NCI-H1694 treated with DMSO at 0.1 percent for 48 hours (cell line): ENCODE measurements around the gene ZNF652.
"Not testable (repeated sequence)": the region's sequence is repeated elsewhere in the genome, so short reads cannot be mapped to it uniquely, and the experiment has no call there.

ENCODE experiments used
- DNase-seq: peaks from one replicate; lab custom pipeline; 2025; lab: John Stamatoyannopoulos, UW

The ZNF652 gene

GRCh38 chr17:49361902-49362722, at the start of gene ZNF652:
Gene ZNF652 (minus strand): TSS chr17:49362250. CDS start chr17:49317725, 44,525 bp downstream.
- peak; percentile 72 for DNase-seq

DNA sequence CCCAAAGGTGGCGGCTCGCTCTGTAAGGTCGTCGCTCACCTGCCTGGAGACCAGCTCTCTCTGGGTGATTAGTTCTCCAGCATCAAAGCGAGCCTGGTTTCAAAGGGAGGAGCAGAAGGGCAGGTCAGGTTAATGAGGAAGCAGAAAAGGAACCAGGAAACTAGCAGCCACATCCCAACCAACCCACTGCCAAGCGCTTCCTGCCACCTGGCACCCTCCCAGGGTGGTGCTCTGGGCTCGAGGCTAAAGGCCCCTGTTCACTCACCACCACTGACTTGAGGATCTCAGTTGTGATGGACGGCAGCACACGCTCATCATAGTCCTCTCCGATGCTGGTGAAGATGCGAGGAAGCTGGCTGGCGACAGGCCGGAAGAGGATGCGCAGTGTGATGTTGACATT, 47.0 kb upstream of the ZNF652 start:
- no peak for DNase-seq

DNA sequence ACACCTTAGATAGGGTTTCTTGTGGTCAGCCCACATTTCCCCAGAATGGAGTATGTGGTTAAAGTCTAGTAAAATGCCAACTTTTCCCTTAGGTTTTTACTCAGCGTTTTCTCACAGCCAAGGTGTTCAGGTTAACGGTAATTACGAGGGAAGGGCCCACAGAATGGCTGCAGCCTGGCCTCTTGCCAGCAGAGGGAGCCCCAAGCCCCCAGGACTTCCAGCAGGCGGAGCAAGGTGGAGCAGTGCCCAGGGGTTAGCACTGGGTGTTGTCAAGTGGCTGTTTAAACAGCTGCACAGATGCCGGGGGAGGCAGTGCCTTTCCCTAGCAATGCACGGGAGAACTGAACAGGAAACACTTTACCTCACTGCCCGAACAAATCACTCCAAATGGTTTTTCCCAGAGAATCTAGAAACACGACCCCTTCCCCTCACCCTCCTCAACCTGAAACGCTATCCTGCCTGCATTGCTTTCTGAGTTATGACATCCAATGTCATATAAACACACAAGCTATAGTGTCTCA, 46.0 kb upstream of the ZNF652 start:
- DNase-seq: peak; percentile 51

- no peak for DNase-seq
Observed at GRCh38 chr17:49407086-49407485, 45.0 kb upstream of the ZNF652 start.

- DNase-seq: no peak
Observed at GRCh38 chr17:49406421-49407061, 44.5 kb upstream of the ZNF652 start.

- no peak for DNase-seq
Observed at GRCh38 chr17:49404906-49405305, 42.9 kb upstream of the ZNF652 start.

DNA sequence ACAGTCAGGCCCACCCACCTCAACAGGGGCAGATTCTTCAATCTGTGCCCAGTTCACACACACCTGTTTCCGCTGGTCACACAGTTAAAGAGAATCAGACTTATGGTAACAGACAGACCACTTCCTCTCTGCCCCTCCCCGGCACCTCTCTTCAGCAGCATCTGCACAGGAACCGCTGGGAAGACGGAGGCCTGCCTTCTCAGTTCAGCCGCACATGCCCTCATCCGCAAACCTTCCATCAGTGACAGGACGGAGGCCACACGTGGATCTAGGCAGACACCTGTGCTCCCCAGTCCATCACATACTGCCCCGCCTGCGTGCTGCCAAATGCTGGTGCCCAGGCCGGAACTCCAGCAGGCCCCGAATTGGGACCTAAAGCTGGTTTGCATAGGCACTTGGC, 42.3 kb upstream of the ZNF652 start:
- DNase-seq: no peak

- no peak for DNase-seq
Observed at GRCh38 chr17:49403514-49404289, 41.7 kb upstream of the ZNF652 start.

DNA sequence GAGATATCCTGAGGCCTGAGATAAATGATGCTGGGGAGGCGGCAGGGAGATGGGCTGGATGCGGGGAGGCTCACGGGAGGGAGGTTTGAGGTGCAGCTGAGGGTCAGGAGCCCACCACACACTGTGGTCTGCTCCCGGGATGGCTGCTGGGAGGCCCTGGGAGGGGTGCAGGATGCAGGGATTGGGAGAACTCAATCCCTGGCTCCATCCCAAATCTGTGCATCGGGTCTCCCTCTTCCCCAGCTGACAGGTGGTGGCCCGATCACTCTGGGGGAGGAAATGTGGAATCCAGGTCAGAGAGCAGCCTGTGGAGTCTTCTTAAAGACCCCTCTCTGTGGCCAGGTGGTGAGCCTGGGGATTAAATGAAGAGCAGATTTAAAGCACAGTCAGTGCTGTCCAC, 40.7 kb upstream of the ZNF652 start:
- no peak for DNase-seq

GRCh38 chr17:49401971-49402611, 40.0 kb upstream of the ZNF652 start:
- DNase-seq: no peak

- no peak for DNase-seq
Observed at GRCh38 chr17:49399995-49400394, 37.9 kb upstream of the ZNF652 start.

DNA sequence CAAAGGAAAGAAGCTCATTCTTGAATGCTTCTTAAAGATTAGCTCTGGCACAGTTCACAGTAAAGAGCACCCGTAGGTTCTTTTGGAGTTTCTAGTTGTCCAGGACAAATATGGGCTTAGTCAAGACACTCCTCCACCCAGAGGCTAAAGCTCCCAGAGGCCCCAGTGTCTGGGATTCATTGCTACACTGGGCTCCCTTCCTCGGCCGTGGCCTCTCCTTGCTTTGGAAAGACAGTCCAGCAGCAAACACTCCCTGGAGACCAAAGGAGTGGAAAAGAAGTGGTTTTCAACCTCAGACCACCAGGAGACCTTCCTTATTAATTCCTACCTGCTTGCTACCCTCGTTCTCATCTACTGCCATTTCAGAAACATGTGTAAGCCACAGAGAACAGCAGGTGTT, 35.5 kb upstream of the ZNF652 start:
- no peak for DNase-seq

GRCh38 chr17:49393491-49394255, 31.6 kb upstream of the ZNF652 start:
- no peak for DNase-seq

DNA sequence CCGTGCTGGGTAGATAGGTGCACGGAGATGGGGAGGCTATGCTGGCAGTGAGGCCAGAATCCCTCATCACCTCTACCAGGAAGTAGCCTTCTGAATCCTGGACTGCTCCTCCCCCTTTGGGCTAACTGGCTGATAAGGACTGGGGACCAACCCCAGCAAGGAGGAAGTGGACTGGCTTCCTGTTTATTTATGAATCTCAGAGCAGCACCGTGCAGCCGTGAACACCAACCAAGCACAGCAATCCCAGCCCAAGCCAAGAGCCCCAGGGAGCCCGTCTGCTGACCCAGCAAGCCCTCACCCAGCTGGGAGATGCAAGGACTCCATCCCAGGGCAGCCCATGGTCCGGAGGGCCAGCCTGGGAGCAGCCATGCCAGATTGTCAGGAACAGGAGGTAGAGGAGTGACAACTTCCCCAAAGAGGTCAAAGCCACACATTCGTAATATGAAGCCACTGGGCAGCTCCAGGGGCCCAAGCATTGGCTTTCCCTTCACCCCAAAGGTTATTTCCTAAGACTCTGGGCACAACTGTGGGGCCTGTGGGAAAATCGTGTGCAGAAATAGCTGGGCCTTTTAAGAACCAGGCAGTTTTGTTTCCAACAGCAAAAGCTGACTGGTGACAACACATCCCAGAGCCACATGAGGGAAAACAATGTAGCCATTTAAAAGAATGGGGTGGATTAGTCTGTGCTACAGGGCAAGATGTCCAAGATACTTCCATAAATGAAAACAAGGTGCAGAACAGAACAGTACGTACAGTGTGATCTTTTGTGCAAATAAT, 28.7 kb upstream of the ZNF652 start:
- DNase-seq: no peak

- not testable (repeated sequence) for DNase-seq
Observed at GRCh38 chr17:49389514-49390347, 27.7 kb upstream of the ZNF652 start.

- DNase-seq: no peak
Observed at GRCh38 chr17:49388692-49389513, 26.9 kb upstream of the ZNF652 start.

GRCh38 chr17:49388290-49388640, 26.2 kb upstream of the ZNF652 start:
- no peak for DNase-seq

- DNase-seq: no peak
Observed at GRCh38 chr17:49387498-49388289, 25.6 kb upstream of the ZNF652 start.
